SU-DHL-6 (cell line): ENCODE measurements around the gene TMEM39B.

Source experiments
- H2AFZ ChIP-seq: fragments of 200-600 bp; sonication (generic); 2 replicates; pipeline ENCODE4 v1.6.1; 2014; ENCODE audit warnings: low read depth, mild to moderate bottlenecking, moderate library complexity, mixed read lengths, antibody characterized with exemption, low read length; ENCODE audit not compliant: severe bottlenecking
- H3F3A ChIP-seq: fragments of 200-600 bp; shearing (Covaris generic); 2 replicates; pipeline ENCODE4 v1.6.0; 2016; ENCODE audit warnings: antibody characterized with exemption, mild to moderate bottlenecking; ENCODE audit not compliant: insufficient read depth
- H3K27ac ChIP-seq: fragments of 200-600 bp; sonication (generic); 2 replicates; pipeline ENCODE4 v1.5.1; 2016; ENCODE audit warnings: low read depth, mild to moderate bottlenecking, low read length, moderate library complexity, mixed read lengths
- H3K27me3 ChIP-seq: fragments of 200-600 bp; sonication (generic), shearing (Covaris generic); 2 replicates; pipeline ENCODE4 v1.6.0; 2014; ENCODE audit warnings: mild to moderate bottlenecking, low read length
- H3K36me3 ChIP-seq: fragments of 200-600 bp; sonication (generic); 2 replicates; pipeline ENCODE4 v1.6.1; 2014; ENCODE audit warnings: mild to moderate bottlenecking, low read length, mixed read lengths
- H3K4me2 ChIP-seq: fragments of 300-600, 200-600 bp; shearing (Covaris generic), sonication (generic); 2 replicates; pipeline ENCODE4 v1.6.0; 2014; ENCODE audit warnings: low read length, low read depth, mild to moderate bottlenecking; ENCODE audit not compliant: poor library complexity, severe bottlenecking
- H3K4me3 ChIP-seq: fragments of 200-600 bp; sonication (generic); 2 replicates; pipeline ENCODE4 v1.5.1; 2014; ENCODE audit warnings: antibody characterized with exemption, low read length, mild to moderate bottlenecking, mixed read lengths; ENCODE audit not compliant: insufficient read depth, poor library complexity, severe bottlenecking
- H3K79me2 ChIP-seq: fragments of 200-600 bp; sonication (generic); 2 replicates; pipeline ENCODE4 v1.6.1; 2014; ENCODE audit warnings: mild to moderate bottlenecking, low read length, moderate library complexity; ENCODE audit not compliant: insufficient read depth
- H3K9ac ChIP-seq: fragments of 200-600 bp; sonication (generic); 2 replicates; pipeline ENCODE4 v1.7.0; 2014; ENCODE audit warnings: mild to moderate bottlenecking, low read length
- H3K9me2 ChIP-seq: fragments of 200-600 bp; sonication (generic); replicated peaks from 2 replicates; pipeline ENCODE4 v1.6.1; 2014; ENCODE audit warnings: low read length; ENCODE audit not compliant: insufficient read depth
- H3K9me3 ChIP-seq: fragments of 200-600 bp; sonication (generic); 2 replicates; pipeline ENCODE4 v1.6.1; 2014; ENCODE audit warnings: low read length, mixed read lengths; ENCODE audit not compliant: insufficient read depth
- H4K20me1 ChIP-seq: fragments of 200-600 bp; sonication (generic); 2 replicates; pipeline ENCODE4 v1.6.1; 2014; ENCODE audit warnings: low read depth, mild to moderate bottlenecking, antibody characterized with exemption, low read length, moderate library complexity, mixed read lengths
- EZH2phosphoT487 ChIP-seq: fragments of 200-600 bp; sonication (generic), shearing (Covaris generic); conservative IDR thresholded peaks from 2 replicates; pipeline ENCODE4 v1.6.1; 2018; ENCODE audit warnings: mild to moderate bottlenecking, antibody characterized with exemption, low read length, moderate library complexity, mixed read lengths
- TF ChIP-seq, protein P1 (sequence below): fragments of 200-600 bp; sonication (generic); IDR thresholded peaks from one replicate; pipeline ENCODE4 v1.5.1; 2017; ENCODE audit warnings: antibody characterized with exemption, mild to moderate bottlenecking, low read length, moderate library complexity; ENCODE audit not compliant: insufficient read depth, poor library complexity, severe bottlenecking

The TMEM39B gene

GRCh38 chr1:32150847-32151246 is 78.1 kb downstream of the TMEM39B start:
- H3K36me3 ChIP-seq = no peaks in the 10 kb centered on the region; the same call in 1 of the 2 replicates
- H3K79me2 ChIP-seq = peaks cover 80% of the 10 kb centered on the region
- H2AFZ ChIP-seq = no peak overlapping the region
- H3K27me3 ChIP-seq = no peaks in the 10 kb centered on the region
- H4K20me1 ChIP-seq = no peaks in the 10 kb centered on the region
- no peak overlapping the region for H3K9ac ChIP-seq
- no peak overlapping the region for H3K4me3 ChIP-seq
- no peaks in the 10 kb centered on the region; the same call in 1 of the 2 replicates for H3F3A ChIP-seq
- TF ChIP-seq, protein P1, sequence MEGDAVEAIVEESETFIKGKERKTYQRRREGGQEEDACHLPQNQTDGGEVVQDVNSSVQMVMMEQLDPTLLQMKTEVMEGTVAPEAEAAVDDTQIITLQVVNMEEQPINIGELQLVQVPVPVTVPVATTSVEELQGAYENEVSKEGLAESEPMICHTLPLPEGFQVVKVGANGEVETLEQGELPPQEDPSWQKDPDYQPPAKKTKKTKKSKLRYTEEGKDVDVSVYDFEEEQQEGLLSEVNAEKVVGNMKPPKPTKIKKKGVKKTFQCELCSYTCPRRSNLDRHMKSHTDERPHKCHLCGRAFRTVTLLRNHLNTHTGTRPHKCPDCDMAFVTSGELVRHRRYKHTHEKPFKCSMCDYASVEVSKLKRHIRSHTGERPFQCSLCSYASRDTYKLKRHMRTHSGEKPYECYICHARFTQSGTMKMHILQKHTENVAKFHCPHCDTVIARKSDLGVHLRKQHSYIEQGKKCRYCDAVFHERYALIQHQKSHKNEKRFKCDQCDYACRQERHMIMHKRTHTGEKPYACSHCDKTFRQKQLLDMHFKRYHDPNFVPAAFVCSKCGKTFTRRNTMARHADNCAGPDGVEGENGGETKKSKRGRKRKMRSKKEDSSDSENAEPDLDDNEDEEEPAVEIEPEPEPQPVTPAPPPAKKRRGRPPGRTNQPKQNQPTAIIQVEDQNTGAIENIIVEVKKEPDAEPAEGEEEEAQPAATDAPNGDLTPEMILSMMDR = no peak
- TF ChIP-seq EZH2phosphoT487 = no peak
- no peak overlapping the region for H3K4me2 ChIP-seq
- H3K9me2 ChIP-seq = no peaks in the 10 kb centered on the region
- H3K27ac ChIP-seq = no peak overlapping the region
- H3K9me3 ChIP-seq = no peaks in the 10 kb centered on the region

- TF ChIP-seq EZH2phosphoT487 = no peak
- Histone ChIP-seq H3K27ac (no peak overlapping the region), H3K4me2 (no peak overlapping the region), H3K4me3 (no peak overlapping the region), H3K79me2 (peaks cover 75% of the 10 kb centered on the region), H3K9me3 (no peaks in the 10 kb centered on the region), H3K27me3 (no peaks in the 10 kb centered on the region), H4K20me1 (no peaks in the 10 kb centered on the region), H3K9ac (no peak overlapping the region), H2AFZ (no peak overlapping the region), H3F3A (no peaks in the 10 kb centered on the region; the same call in 1 of the 2 replicates), H3K36me3 (no peaks in the 10 kb centered on the region; the same call in 1 of the 2 replicates), H3K9me2 (no peaks in the 10 kb centered on the region)
These were observed 78.6 kb downstream of the TMEM39B start for GRCh38 chr1:32151319-32151787.
